HuH-7 (cell line): ENCODE measurements around the gene PXMP2.
"Not testable (repeated sequence)": the region's sequence is repeated elsewhere in the genome, so short reads cannot be mapped to it uniquely, and the experiment has no call there.

ENCODE experiments used
- DNase-seq: peaks from one replicate; pipeline ENCODE4 v3.0.0; 2011; ENCODE audit warnings: low spot score

The PXMP2 gene

DNA sequence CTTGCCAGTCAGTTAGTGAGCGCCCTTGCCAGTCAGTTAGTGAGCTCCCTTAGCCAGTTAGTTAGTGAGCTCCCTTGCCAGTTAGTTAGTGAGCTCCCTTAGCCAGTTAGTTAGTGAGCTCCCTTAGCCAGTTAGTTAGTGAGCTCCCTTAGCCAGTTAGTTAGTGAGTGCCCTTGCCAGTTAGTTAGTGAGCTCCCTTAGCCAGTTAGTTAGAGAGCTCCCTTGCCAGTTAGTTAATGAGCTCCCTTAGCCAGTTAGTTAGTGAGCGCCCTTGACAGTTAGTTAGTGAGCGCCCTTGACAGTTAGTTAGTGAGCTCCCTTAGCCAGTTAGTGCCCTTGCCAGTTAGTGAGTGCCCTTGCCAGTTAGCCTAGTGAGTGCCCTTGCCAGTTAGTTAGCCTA, 7.5 kb downstream of the PXMP2 start:
- not testable (repeated sequence) for DNase-seq

DNA sequence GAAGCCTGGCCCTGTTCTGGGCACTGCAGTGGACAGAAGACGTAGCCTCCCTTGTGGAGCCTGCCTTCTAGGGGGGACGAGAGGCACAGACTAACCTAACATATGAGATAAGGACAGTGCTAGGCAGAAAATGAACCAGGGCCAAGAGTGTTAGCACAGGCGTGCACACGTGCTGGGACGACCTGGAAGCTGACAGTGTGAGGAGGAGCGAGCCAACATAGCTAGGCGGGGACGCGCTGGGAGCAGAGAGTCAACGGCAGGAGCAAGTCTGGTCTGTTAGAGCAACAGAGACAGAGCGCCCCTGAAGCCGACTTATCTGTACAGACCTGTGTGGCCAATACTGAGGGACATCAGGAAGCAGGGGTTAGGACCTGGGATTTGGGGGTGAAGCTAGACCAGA, 8.0 kb downstream of the PXMP2 start:
- no peak for DNase-seq

DNA sequence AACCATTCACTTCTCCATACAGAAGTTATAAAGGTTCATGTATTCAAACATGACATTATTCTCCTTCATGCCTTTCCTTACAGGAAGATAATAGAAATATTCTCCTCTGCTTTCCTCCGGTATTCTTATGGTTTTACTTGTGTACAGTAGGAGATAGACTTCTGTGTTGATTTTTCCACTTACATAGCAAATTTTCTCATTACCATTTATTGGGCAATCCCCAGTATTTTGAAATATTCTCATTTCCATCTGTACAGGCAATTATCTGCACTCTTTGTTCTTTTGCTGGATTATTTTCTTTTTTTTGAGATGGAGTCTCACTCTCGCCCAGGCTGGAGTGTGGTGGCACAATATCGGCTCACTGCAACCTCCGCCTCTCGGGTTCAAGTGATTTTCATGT, 11.0 kb downstream of the PXMP2 start:
- DNase-seq: no peak

DNA sequence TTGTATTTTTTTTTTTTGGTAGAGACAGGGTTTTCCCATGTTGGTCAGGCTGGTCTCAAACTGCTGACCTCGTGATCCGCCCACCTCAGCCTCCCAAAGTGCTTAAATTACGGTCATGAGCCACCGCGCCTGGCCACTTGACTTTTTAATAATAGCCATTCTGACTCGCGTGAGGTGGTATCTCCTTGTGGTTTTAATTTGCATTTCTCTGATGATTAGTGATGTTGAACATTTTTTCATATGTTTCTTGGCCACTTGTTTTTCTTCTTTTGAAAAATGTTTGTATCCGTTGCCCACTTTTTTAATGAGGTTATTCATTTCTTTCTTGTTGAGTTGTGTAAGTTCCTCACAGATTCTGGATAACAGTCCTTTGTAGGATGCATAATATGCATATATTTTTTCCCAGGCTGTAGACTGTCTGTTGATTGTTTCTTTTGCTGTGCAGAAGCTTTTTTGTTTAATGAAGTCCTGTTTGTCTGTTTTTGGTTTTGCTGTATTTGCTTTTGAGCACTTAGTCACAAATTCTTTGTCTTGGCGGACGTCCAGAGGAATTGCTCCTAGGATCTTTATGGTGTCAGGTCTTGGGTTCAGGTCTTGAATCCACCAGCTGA, 12.9 kb downstream of the PXMP2 start:
- no peak for DNase-seq

DNA sequence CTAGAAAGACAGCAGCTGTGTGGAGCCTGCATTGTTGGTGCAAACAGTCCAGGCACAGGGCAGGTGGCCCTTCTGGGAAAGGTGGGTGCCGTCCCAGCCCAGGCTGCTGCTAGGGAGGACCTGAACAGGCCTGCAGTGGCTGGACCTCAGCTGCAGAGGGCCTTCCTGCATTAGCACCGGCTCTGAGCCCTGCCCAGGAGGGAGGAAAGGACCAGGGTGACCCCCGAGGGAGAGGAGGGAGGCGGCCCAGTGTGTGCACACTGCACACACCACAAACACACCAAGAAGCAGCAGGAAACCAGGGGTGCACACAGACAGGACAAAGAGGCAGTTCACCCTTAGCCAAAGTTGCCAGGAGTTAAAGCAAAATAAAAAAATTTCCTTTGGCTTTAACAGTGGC, 15.3 kb downstream of the PXMP2 start:
- no peak for DNase-seq

DNA sequence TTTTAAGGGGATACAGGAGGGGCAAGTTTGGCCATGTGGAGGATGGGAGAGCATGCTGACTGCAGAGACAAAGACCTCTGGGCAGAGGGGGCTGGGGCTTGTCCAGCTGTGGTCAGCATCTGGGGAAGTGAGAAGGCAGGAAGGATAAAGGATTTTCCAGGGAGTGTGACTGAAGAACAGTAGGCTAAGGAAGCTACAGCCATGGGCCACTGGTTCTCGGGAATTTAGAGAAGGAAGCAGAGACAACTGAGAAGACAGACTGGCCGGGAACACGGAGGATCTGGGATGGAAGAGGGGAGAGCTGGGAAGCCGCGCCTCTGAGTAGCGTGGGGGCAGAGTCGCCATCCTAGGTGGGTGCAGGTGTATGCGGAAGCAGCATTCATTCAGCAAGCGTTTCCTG, 16.3 kb downstream of the PXMP2 start:
- DNase-seq: no peak

DNA sequence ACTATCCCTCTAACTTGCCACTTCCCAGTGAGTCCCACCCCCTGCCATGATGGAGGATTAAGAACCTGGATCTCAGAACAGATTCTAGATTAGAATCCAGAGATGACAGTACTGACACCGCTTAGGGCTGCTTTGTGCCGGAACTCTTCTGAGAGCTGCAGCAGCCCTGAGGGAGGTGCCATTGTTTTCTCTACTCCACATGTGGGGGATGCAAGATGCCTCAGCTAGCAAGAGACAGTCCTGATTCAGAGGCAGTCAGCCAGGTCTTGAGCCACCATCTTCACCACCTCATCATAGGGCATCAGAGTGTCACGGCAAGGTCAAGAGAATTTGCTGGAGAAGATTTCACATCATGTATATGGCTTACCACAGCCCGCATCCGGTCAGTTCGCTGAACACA, 19.9 kb downstream of the PXMP2 start:
- no peak for DNase-seq

DNA sequence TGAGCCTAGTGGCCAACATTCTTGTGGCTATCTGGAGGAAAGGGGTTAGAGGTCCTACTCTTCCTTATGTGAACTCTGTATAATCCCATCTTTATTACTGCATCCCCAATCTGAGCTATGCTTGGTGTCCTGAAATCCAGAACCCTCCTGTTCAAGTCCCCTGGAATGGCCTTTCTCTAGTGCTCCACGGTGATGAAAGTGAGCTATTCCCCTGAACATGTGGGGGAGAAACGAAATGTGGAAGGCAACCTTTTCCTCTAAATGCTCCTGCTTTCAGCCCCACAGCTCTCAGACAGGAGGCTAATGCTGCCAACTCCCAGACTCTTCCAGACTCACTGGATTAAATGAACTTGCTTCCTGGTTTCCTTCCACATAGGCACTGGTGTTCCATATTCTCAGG, 20.8 kb downstream of the PXMP2 start:
- no peak for DNase-seq

DNA sequence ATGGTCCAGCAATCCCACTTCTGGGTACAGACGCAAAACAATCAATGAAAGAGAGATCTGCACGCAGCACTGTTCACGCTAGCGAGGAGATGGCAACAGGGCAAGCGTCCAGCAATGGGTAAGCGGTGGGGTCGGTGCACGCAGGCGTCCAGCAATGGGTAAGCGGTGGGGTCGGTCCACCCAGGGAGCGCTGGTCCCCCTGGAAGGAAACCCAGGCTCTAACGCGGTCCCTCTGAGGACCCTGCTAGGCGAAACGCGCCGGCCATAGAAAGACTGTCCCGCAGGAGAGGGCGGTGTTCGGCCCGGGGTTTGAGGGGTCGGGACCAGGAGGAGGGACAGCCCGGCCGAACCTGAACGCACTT, 22.6 kb downstream of the PXMP2 start:
- DNase-seq: no peak

DNA sequence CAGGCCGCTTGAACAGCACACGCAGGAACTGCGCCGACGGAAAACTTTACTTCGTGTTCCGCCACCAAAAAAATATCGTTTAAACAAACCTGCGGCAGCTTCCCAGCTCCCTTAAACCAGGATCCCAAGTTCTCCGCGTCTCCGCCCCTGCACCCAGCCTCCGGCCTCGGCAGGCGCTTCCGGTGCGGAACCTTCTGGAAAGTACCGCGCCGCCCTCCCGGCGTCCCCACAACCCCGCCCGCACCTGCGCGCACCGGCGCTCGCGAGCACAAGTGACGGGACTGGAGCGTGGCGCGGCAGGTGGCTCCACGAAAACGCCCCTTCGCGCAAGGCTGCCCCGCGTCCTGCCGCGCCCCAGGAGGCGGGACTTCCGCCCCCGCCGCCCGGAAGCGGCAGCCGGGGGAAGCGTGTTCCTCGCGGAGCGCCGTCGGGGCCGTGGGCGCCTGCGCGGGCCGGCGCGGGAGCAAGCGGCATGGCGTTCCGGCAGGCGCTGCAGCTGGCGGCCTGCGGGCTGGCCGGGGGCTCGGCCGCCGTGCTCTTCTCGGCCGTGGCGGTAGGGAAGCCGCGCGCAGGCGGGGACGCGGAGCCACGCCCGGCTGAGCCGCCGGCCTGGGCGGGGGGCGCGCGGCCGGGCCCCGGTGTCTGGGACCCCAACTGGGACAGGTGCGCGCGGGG, 23.2 kb downstream of the PXMP2 start, which contains the start of gene PGAM5:
TSS of gene PGAM5 (plus strand) at position 438 of the 675 bp plus-strand sequence. CDS start at position 473, 35 bp downstream.
- peak; percentile 81 for DNase-seq

DNA sequence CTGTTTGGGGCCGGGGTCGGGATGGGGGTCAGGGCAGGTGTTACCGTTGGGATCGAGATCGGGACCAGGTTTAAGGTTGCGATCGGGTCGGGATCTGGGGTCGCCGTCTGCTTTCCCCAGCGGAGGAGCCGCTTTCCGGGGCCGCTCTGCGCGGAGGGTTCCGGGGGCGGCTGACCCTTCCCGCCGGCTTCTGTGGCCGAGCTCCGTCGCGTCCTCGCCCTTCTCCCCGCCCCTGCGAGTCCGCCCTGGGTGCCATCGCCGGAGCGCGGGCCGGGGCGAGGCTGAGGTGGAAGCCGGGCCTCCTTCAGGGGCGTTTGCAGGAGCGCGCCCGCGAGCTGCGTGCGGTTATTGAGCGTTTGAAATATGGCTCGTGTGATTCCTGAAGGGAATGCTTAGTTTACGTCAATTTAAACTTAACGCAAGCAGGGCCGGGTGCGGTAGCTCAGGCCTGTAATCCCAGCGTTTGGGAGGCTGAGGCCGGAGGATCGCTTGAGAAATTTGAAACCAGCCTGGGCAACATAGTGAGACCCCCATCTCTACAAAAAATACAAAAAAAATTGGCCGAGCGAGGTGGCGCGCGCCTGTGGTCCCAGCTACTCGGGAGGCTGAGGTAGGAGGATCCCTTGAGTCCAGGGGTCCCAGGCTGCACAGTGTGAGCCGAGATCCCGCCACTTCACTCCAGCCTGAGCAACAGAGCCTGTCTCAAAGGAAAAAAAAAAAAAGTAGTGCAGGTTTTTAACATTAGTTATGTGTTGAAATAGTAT, 23.9 kb downstream of the PXMP2 start:
- no peak for DNase-seq

DNA sequence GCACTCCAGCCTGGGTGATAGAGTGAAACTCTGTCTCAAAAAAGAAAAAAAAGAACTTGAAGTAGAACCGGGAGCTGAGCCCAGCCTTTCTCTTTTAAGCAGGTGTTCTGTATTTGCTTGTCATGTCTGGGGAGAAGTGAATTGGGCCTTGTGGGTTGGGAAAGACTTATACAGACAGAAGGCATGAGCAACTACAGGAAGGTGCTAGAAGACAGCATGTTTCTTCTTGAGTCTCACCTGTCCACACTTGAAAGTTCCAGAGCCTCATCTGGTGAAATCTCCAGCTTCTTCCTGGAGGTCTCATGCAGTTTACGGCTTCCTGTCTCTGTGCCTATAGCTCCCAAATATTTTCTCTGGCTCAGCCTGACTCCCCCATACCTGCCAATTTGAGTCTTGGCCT, 25.7 kb downstream of the PXMP2 start:
- no peak for DNase-seq

DNA sequence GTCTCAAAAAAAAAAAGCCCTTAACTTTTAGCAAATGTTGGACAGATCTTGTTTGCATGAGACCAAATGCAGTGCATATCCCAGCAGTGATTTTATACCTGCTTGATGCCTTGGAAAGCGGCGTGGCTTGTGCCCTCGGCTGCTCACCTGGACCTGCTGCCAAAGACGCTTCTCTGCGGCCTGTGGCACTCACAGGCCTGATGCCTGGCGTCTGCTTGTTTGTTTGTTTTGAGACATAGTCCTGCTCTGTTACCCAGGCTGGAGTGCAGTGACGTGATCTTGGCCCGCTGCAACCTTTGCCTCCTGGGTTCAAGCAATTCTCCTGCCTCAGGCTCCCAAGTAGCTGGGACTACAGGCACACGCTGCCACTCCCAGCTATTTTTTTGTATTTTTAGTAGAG, 28.5 kb downstream of the PXMP2 start:
- no peak for DNase-seq

DNA sequence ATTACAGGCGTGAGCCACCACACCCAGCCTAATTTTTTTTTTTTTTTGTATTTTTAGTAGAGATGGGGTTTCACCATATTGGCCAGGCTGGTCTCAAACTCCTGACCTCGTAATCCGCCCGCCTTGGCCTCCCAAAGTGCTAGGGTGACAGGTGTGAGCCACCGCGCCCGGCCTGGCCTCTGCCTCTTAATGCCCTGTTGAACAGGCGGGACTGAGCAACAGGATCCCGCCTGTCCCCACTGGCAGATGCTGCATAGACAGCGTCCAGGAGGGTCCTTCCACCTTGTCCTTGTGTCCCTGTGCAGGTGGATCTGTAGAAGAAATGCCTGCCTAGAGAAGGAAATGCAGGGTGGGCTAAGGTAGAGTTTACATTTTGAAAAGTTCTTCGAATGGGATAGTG, 29.0 kb downstream of the PXMP2 start:
- DNase-seq: no peak

DNA sequence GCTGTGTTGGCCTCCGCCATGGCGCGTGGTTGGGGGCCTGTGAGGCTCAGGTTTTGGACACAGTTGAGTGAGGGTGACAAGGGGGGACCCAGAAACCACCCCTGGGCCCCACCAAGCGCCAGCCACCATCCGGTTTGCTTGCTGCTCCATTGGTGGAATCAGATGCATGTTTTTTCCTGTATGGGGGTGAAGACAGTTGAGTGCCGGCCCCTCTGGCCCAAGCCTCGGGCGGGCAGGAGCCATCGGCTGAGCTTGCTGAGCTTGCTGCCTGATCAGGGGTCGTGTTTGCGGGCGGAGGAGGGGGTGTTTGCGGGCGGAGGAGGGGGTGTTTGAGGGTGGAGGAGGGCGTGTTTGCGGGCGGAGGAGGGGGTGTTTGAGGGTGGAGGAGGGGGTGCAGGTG, 29.6 kb downstream of the PXMP2 start:
- no peak for DNase-seq

DNA sequence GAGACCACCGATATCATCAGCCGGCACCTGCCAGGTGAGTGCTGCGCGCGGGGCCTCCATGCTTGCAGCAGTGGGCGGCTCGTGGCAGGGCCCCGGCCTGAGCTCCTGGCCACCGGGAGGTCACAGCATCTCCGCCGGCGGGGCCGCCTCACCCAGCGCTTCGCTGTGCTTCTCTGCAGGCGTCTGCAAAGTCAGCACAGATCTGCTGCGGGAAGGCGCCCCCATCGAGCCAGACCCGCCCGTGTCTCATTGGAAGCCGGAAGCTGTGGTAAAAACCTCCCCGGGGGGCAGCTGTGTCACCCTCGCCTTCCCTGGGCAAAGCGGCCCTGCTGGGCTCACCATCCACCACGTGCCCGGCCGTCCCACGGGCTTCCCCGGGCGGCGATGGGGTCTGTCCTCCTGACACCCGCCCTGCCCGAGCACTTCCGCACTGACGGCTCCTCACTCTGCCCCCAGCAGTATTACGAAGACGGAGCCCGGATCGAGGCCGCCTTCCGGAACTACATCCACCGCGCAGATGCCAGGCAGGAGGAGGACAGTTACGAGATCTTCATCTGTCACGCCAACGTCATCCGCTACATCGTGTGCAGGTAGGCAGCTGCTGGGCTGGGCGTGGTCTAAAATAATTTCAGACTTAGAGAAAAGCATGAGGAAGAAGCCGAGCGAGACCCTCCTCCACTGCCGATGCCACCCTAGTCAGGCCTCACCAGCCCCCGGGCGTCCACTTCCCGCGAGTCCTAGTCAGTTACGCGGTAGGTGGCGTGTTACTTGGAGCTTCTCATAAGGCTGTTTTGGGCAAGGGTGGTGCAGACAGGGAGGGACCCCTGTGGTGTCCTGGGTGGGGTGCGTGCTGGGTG, 30.4 kb downstream of the PXMP2 start:
- DNase-seq: no peak

DNA sequence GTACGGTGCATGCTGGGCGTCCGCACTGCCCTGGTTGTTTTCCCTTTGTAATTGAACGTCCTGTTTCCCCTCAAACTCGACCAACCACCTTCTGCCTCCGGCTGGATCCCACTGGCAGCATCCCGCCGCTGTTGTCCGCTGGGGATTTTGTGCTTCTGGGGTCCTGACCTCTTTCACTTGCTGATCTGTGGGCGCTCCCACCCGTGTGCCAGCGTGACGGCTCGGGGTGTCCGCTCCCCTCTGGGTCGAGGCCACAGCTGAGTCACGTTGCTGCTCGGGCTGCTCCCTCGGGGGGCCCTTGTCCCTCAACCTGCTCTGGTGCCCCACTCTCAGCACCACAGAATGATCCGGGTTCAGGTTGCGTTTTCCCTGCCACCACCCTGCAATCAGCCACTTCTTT, 31.3 kb downstream of the PXMP2 start:
- no peak for DNase-seq

DNA sequence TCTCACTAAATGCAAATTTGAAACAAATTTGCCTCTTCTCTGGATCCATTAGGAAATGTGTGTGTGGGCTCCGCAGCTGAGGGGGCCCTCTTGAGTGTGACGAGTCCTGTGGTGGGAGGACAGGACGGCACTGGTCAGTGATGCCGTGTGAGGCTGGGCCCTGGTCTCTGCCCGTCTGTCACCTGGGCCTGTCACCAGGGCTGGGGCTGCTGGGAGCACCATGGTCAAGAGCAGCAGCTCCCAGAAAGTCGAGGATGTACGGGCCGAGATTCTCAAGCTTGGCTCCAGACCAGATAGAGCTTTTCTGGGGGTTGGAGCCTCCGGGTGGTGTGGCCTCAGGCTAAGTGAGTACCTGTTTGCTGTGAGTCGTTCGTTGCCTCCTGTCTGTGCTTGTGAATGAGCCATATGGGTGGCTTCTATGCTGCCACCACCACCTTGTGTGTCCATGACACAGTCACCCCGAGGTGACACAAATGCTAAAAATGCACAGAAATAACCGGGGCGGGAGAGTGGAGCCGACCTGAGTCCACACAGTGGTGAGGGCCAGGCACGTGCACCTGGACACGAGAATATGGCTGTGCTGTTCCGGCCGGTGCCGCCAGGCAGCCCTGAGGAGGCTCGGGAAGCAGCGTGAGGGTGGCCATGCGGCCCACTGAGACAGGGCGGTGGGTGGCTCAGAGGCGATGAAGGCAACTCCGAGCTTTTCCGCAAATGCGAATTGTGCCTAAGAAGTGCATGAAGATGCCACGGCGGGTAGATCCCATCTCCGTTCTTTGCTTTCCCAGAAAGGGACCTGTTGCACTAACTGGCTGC, 32.0 kb downstream of the PXMP2 start:
- DNase-seq: no peak

DNA sequence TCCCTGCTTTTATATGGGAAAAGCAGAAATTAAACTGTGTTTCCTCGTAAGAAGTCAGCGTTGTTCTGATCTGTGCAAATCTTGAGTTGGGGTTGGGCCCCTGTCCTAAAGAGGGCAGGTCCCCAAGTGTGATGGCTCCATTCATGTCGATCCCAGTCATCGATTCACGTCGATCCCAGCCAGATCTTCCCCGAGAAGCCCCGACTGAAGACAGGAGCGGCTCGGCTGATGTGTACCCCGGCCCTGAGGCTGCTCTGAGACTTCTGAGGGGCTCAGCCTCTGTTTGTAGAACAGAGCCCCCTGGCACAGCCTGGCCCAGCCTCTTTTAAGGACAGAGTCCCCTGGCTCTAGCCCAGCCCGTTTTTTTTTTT, 32.6 kb downstream of the PXMP2 start:
- DNase-seq: no peak

DNA sequence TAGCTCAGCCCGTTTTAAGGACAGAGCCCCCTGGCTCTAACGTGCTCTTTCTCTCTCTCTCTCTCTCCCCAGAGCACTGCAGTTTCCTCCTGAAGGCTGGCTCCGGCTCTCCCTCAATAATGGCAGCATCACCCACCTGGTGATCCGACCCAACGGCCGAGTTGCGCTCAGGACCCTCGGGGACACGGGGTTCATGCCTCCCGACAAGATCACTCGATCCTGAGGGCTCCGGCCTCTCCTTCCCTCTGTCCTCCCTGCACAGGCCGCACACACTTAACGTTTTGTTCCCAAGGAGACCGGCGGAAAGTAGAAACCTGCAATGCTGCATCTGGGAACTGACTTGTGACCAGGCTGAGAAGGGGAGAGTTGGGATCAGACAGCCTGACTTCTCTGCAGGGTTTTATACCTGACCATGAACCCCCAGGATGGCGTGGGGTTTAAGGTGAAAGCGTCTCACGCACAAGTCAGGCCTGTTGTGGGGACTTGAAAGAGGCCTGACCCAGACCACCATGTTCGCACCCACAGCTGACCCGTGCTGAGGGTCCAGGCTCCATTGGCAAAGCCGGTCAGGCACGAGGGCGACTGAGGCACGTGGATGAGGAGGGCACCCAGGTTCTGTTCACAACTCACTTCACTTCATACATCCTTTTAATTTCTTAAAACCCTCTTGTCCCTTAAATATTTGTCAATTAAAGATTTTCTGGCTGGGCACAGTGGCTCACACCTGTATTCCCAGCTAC, 33.4 kb downstream of the PXMP2 start:
- DNase-seq: no peak
